HG02759 (cell line): ENCODE measurements around the gene THAP4.

Experiments used
- ATAC-seq: cut with Tn5 transposase; IDR thresholded peaks from one replicate; pipeline ENCODE4 v1.9.1; 2021; ENCODE audit warnings: mild to moderate bottlenecking, moderate library complexity; ENCODE audit not compliant: unreplicated experiment

The THAP4 gene

DNA sequence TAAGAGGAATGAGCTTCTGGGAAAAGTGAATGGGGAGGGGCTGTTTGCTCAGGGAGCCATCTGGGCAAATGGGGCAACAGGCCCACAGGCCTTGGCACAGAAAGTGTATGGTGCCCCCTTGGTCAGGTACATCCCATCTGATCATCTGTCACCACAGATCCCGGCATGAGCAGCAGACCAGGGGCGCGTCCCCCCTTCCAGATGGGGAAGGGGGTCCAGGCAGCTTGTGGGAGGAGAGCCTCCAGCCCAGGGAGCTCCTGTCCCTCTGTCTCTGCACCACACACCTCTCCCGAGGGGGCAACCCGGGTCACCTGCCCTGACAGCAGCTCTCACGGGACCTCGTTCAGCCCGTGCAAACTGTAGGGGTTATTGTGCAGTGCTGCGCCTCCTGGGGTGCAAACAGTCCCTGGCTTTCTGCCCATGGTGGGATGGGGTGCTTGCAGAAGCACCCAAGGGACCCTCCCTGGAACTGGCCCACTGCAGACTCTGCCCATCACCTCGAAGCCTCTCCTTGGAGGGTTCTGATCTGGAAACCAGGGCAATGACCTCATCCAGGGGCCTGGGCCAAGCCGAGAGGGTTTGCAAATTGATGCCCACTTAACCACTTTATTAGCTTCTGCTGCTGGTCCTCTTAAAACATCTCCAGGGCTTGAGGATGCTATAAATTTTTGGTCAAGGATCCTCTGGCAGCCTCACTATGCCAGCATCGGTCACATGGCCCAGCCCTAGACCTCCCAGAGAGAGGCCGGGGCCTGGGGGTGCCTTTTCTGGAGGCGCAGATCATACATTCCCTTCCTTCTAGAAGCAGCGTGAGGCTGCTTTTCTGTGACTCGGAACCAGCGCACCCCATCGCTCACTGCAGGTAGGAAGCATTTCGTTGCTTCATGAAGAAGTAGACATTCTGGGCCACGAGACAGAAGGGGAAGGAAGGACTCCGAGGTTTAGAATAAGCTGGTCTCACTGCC lies 86.1 kb downstream of the THAP4 start:
- no peak for ATAC-seq

DNA sequence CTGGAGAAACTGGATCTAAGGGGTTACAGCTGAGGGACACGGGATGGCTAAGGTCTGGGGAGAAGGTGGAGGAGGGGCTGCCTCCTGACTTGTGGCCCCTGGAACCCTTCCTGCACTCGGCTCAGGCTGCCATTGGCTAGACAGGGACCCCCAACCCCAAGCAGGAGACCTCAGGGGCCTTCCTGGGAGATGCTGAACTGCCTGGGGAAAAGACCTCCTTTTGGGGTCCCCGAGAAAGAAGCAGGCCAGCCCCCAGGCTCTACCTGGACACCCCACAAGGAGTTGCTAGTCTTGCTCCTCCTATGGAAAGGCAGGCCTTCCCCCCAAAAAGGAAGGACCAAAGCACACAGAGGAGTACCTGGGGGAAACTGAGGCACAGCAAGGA lies 88.5 kb downstream of the THAP4 start:
- no peak for ATAC-seq

DNA sequence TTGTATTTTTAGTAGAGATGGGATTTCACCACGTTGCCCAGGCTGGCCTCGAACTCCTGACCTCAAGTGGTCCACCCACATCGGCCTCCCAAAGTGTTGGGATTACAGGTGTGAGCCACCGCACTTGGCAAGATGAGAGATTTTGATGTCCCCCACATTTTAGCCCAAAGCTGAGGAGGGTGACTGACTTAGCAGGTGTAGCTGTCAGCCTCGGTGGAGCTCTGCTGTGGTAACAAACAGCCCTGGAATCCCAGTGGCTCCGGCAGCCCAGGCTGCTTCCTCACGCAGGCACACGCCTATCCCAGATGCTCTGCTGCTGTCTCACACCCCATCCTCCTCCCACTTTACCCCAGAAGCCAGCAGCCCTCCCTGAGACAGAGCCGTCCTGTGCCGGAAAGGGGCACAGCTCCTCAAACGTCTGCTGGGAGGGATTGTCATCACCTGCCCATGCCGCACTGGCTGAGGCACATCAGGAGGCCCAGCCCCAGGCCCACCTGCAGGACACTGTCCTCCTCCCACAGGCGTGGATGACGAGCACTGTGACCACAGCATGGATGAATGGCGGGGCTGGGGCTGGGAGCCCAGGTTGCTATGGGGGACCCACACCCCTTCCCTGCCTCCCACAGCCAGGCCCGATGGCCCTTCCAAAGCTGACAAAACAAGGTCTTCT lies 89.0 kb downstream of the THAP4 start:
- ATAC-seq = no peak

- no peak for ATAC-seq
Measured at GRCh38 chr2:241546771-241547498, 90.0 kb downstream of the THAP4 start.

DNA sequence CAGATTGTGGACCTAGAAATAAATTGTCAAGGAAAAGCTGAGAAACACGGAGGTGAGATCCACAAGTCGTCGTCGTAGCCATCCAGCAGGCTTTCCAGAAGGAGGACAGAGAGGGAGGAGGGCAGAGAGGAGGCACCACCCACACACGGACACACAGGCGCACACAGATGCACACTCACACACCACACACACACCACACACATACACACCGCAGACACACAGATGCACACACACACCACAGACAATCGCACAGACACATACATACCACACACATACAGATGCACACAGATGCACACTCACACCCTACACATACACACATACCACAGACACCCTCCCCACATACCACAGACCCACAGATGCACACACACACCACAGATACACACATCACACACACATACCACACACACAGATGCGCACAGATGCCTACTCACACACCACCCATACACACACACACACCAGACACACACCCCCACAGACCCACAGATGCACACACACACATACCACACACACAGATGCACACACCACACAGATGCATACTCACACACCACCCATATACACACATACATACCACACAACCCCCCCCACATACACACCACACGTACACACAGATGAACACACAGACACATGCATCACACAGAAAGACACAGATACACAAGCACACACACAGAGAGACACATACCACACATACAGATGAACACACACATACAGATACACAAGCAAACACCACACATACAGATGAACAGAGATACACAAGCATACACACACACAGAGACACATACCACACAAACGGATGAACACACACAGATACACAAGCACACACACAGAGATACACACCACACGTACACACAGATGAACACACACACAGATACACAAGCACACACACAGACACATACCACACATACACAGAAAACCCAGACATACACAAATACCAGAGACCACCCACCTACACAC lies 91.2 kb downstream of the THAP4 start:
- ATAC-seq = no peak

GRCh38 chr2:241545106-241545505 lies 91.9 kb downstream of the THAP4 start:
- ATAC-seq = no peak

- no peak for ATAC-seq
Measured at GRCh38 chr2:241542278-241542605, 94.7 kb downstream of the THAP4 start.

DNA sequence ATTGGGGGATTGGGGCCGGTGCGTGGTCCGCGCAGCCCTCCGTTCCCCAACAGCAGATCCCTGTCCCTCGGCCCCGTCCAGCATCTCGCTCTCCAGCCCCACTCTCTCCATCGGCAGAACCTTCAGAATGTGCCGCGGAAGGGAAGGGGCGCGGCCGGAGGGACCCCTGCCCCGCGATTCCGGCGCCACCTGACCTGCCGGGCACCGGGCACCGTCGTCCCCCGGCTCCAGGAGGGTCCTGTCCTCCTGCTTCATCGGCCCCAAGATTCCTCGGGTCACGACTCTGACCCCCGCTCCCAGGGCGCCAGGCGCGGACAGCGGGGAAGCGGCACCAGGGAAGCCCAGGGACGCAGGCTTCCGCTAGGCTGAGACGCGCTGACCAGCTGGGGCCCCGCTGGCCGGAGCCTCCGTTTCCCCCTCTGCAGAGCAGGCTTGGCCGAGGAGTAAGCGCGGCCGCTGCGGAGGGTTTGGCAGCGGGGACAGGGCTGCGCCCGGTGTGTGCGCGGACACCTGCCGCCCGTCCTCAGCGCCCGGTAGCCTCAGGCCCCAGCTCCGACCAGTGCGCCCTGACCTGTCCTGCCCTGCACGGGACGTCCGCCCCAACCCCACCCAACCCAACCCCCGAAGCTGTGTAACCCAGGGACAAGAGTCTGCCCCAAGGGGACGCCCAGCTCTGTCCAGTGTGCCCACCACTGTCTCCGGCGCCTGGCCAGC lies 95.2 kb downstream of the THAP4 start:
- no peak for ATAC-seq

DNA sequence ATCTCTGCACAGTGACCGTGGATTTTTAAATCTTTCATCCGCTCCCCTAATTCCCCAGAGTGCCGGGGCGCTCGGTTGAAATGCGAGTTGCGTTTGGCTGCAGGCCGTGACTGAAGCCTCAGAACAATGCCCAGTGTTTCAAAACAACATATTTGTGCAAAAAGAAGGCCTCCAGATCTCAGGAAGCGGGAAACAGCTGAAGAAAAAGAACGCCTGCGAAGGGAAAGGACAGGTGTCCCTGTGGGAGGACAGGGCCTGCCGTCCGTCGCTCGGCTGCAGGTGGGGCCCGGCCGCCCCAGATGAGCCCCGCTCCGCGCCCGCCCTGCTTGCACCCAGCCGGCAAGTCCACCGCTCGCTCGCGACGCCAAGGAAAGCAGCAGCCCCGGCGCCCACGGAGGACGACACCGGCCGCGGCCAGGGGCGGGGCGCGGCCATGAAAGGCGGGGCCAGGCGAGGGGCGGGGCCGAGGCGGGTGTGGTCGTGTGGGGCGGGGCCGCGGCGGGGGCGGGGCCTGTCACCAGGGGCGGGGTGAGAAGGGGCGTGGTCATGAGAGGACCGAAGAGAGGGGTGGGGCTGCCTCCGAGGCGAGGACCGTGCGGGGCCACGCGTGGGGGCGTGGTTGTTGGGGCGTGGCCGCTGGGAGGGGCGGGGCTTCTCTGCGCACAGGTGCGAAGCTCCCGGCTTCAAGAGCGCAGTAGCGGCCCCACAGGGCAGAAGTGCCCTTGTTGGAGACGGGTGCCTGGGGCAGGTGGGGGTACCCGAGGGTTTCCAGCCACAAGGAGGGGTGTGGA lies 96.0 kb downstream of the THAP4 start:
- no peak for ATAC-seq

- no peak for ATAC-seq
Measured at GRCh38 chr2:241540401-241540770, 96.6 kb downstream of the THAP4 start.

- ATAC-seq = no peak
Measured at GRCh38 chr2:241539616-241540374, 97.2 kb downstream of the THAP4 start.

DNA sequence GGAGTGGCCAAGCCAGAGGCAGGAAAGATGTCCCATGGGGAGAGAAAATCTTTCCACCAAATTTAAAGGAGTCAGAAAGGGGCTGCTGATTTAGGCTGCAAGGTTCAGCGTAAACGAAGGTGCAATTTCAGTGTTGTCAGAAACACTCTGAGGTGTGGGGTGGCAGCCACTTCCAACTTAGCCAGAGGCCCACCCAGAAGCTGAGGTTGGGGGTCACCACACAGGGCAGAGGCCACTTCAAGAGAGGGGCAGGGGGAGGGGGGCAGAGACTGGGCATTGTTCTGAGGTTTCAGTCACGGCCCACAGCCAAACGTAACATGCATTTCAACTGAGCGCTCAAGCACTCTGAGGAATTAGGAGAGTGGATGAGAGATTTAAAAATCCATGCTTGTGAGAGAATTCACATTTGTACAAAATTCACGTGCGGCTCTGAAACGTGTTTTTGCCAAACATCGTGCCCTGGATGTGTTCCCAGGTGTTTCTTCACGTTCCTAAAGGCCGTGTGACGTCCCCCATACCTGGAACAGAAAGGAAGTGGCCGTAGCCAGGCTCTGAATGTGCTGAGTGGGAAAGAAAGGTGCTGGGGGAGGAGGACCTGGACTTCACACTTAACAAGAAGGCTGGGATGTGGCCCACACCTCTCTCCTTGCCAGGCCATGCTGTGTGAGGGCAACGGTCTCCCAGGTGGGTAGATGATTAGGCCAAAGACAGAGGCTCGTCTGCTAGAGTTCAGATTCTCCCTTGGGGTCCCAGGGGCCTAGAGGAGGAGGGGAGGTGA lies 97.9 kb downstream of the THAP4 start:
- ATAC-seq = no peak

DNA sequence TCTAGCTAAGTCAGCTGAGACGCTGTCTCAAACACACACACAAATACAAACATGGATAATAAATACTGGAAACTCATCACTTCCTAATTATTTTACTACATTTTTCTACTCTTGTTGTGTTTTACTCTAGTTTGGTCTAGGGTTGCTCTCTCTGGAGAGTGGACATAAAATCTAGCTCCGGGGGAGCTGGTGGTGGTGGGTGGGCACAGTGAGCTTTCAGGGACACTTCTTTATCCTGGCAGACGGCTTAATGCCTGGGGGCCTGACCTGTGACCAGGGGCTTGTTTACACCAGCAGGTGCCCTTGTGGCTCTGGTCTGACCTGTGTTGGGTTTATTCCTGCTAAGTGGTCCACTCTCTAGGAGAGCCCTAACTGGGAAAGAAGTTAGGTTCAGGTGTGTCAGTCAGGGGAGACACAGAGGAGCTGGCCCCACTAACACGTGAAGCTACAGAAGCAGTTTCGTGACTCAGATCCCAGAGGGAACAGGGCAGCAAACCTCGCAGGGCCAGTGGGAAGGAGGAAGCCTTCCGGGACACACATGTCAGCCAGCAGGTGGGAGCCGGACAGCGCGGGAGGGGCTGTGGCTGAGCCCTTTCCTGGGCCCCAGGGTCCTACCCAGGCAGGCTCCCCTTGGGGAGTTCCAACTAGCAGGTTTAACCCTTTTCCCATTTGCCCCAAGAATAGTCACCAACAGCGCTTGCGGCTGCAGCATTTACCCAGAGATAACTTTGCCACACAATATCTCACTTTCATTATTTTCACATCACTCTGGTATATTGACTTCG lies 100.9 kb downstream of the THAP4 start:
- ATAC-seq = no peak

DNA sequence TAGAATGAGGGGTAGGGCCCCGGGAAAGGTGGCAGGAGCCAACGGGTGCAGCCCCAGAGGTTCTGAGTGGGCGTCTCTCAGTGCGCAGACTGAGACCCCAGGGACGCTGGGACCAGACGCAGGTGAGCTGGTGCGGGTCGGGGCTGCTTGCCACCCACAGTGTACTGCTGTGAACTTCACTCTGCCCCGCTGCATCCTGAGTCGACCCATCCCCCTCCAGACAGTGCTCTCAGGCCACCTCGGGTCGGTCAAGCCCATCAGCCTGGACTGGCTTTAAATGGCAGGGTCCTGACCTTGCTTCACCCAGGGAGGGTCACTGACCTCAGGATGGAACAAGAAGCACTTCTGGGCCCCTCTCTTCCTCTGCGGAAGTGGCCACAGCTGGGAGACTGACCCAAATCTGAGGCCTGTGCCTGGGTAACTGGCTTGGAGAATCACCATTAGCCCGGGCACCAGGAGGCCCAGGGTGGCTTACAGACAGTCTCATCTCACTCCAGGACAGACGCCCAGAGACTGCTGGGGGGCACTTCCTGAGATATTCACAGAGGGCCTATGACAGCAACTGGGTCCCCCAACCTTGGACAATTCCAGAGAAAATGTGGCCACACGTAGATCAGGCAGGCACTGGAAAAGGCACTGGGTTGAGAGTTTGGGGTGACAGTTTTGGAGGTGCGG lies 102.1 kb downstream of the THAP4 start:
- ATAC-seq = no peak
